Gastrocnemius medialis (tissue), 4 donors: ENCODE measurements around the gene BRCA2. TPM values are rescaled to one million over a fixed set of nuclear protein-coding genes. Genes with fewer than 3 reads are reported as not detected.

ENCODE experiments used
- ATAC-seq, 2 donors: fragments of 150-250 bp; one replicate each; pipeline ENCODE4 v1.9.1; 2016
- DNase-seq, 2 donors: peaks; one replicate each; pipeline ENCODE4 v3.0.0-alpha.2; 2019
- H3K27ac ChIP-seq, 4 donors: fragments of 200-600 bp; sonication (generic); 1 replicate in 1 of 4; 2 replicates in 3 of 4; pipeline ENCODE4 v1.5.1; 2016 to 2018; ENCODE audit warnings: mild to moderate bottlenecking in 2 of 4, moderate library complexity in 1 of 4
- H3K27me3 ChIP-seq, 3 donors: fragments of 200-600 bp; sonication (generic) in 2 of 3; 1 replicate in 1 of 3; 2 replicates in 2 of 3; pipeline versions ENCODE4 v1.5.1 to v1.6.0; 2016 to 2019; ENCODE audit warnings: mild to moderate bottlenecking in 1 of 3, moderate library complexity in 1 of 3
- H3K36me3 ChIP-seq, 2 donors: fragments of 200-600 bp; sonication (generic) in 1 of 2; one replicate each; pipeline ENCODE4 v1.5.1; 2017 to 2018
- H3K4me1 ChIP-seq, 2 donors: fragments of 200-600 bp; sonication (generic) in 1 of 2; one replicate each; pipeline ENCODE4 v1.5.1; 2016 to 2017; ENCODE audit warnings: mild to moderate bottlenecking in 2 of 2
- H3K4me3 ChIP-seq, 4 donors: fragments of 200-600 bp; sonication (generic) in 3 of 4; 1 replicate in 1 of 4; 2 replicates in 3 of 4; pipeline ENCODE4 v1.5.1; 2016 to 2019; ENCODE audit warnings: mild to moderate bottlenecking in 2 of 4
- H3K9me3 ChIP-seq, 3 donors: fragments of 200-600 bp; sonication (generic) in 2 of 3; 1 replicate in 1 of 3; 2 replicates in 2 of 3; pipeline ENCODE4 v1.5.1; 2016 to 2019
- CTCF ChIP-seq, 5 experiments: fragments of 450-650 bp in 3 of 5; fragments of 200-600 bp in 2 of 5; sonication (generic) in 2 of 5; IDR thresholded peaks in 4 of 5; conservative IDR thresholded peaks in 1 of 5; 1 replicate in 4 of 5; 2 replicates in 1 of 5; pipeline ENCODE4 v1.5.1; 2016 to 2019; ENCODE audit warnings: antibody characterized with exemption in 5 of 5, mild to moderate bottlenecking in 3 of 5, moderate library complexity in 3 of 5
- POLR2A ChIP-seq, 2 donors: fragments of 450-650 bp; IDR thresholded peaks; one replicate each; pipeline ENCODE4 v1.6.1; 2017; ENCODE audit warnings: antibody characterized with exemption in 2 of 2, mild to moderate bottlenecking in 2 of 2, moderate library complexity in 2 of 2
- in situ Hi-C, 4 donors: fragments of 200-750 bp; cut with MboI; loops; one replicate each; pipeline versions ENCODE4 v1.15.0 to v1.8.0; 2017; ENCODE audit warnings: low sequenced_read_pairs in 4 of 4
- intact Hi-C: fragments of 100-400 bp; cut with DNase I; formaldehyde crosslinking; loops from one replicate; pipeline ENCODE4 v1.15.1; 2023; ENCODE audit warnings: low total_unique reads
- total RNA-seq, 4 donors: library from RNA; depleted of rRNA; stranded (reverse); fragments of >200 nt; gene quantifications; one replicate each; pipeline versions ENCODE4 v1.1.0 to v1.2.3, GENCODE V29; 2016

The BRCA2 gene
- total RNA-seq, 4 donors from 2014 or later = 0.02 to 0.20 (median 0.12) TPM

- H3K36me3 ChIP-seq = no peaks in the 10 kb centered on the region
- no peak for TF ChIP-seq CTCF (IDR thresholded peaks at IDR 0.05 in 4 of 5, conservative IDR thresholded peaks at IDR 0.05 in 1 of 5)
- TF ChIP-seq POLR2A (IDR thresholded peaks at IDR 0.05) = no peak
- no peaks in the 10 kb centered on the region for H3K9me3 ChIP-seq
- no peak for DNase-seq
- H3K4me3 ChIP-seq = no peak overlapping the region
- in situ Hi-C loops = loop anchor here in 1 of 4 donors (25.0 kb wide), 2 partner anchors 308 to 408 kb away; no protein-coding TSS in a partner anchor
- no peak overlapping the region for H3K27ac ChIP-seq
- no peak for ATAC-seq
- no peaks in the 10 kb centered on the region for H3K27me3 ChIP-seq
- intact Hi-C loops = no loop called here
- peaks cover 0 to 3% of the 10 kb centered on the region in 2 donors for H3K4me1 ChIP-seq
These were observed 5.2 kb downstream of the BRCA2 start for GRCh38 chr13:32320528-32320927.

GRCh38 chr13:32323912-32324311, 8.6 kb downstream of the BRCA2 start:
- DNase-seq (no peak), ATAC-seq (no peak)
- H3K27ac ChIP-seq = no peak overlapping the region
- in situ Hi-C loops = loop anchor here in 1 of 4 donors (25.0 kb wide), 2 partner anchors 312 to 412 kb away; no protein-coding TSS in a partner anchor
- no peaks in the 10 kb centered on the region for H3K27me3 ChIP-seq
- no peaks in the 10 kb centered on the region for H3K4me1 ChIP-seq
- TF ChIP-seq POLR2A (IDR thresholded peaks at IDR 0.05) = no peak
- no peak for TF ChIP-seq CTCF (IDR thresholded peaks at IDR 0.05 in 4 of 5, conservative IDR thresholded peaks at IDR 0.05 in 1 of 5)
- H3K36me3 ChIP-seq = no peaks in the 10 kb centered on the region
- H3K4me3 ChIP-seq = no peak overlapping the region
- no peaks in the 10 kb centered on the region for H3K9me3 ChIP-seq
- intact Hi-C loops = no loop called here

GRCh38 chr13:32330441-32330840, 15.1 kb downstream of the BRCA2 start:
- DNase-seq (no peak), ATAC-seq (no peak)
- in situ Hi-C loops = no loop called here
- H3K27ac ChIP-seq = no peak overlapping the region
- H3K9me3 ChIP-seq = no peaks in the 10 kb centered on the region
- TF ChIP-seq CTCF (IDR thresholded peaks at IDR 0.05 in 4 of 5, conservative IDR thresholded peaks at IDR 0.05 in 1 of 5) (no peak), POLR2A (IDR thresholded peaks at IDR 0.05) (no peak)
- no peak overlapping the region for H3K4me3 ChIP-seq
- no peaks in the 10 kb centered on the region for H3K27me3 ChIP-seq
- no peaks in the 10 kb centered on the region for H3K36me3 ChIP-seq
- no peaks in the 10 kb centered on the region for H3K4me1 ChIP-seq
- intact Hi-C loops = no loop called here

DNA sequence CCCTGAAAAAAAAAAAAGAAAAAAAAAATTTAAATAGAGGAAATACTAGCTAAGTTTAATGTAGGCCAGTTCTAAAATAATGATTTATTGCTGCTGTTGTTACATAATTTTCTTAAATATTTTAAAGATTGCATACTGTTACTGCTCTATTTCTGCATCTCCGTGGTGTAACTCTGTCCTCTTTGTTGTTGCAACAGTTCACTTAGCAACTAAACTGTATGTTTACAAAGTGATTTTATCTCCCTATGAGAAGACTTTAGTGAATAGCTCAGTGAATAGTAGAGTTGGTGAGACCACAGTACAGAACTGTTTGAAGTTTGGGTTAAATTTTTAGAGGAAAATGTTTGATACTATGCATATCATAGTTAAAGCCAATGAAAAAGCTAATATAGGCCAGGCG, 19.4 kb downstream of the BRCA2 start:
- intact Hi-C loops = no loop called here
- TF ChIP-seq CTCF (IDR thresholded peaks at IDR 0.05 in 4 of 5, conservative IDR thresholded peaks at IDR 0.05 in 1 of 5) (no peak), POLR2A (IDR thresholded peaks at IDR 0.05) (no peak)
- no peaks in the 10 kb centered on the region for H3K4me1 ChIP-seq
- in situ Hi-C loops = no loop called here
- ATAC-seq (no peak), DNase-seq (no peak)
- no peak overlapping the region for H3K4me3 ChIP-seq
- H3K27me3 ChIP-seq = no peaks in the 10 kb centered on the region
- no peak overlapping the region for H3K27ac ChIP-seq
- no peaks in the 10 kb centered on the region for H3K36me3 ChIP-seq
- H3K9me3 ChIP-seq = no peaks in the 10 kb centered on the region

GRCh38 chr13:32340914-32341313, 25.6 kb downstream of the BRCA2 start:
- intact Hi-C loops = no loop called here
- Histone ChIP-seq H3K27me3 (no peaks in the 10 kb centered on the region), H3K9me3 (no peaks in the 10 kb centered on the region), H3K27ac (no peak overlapping the region), H3K36me3 (no peaks in the 10 kb centered on the region), H3K4me1 (no peaks in the 10 kb centered on the region), H3K4me3 (no peak overlapping the region)
- ATAC-seq (no peak), DNase-seq (no peak)
- in situ Hi-C loops = no loop called here
- TF ChIP-seq CTCF (IDR thresholded peaks at IDR 0.05 in 4 of 5, conservative IDR thresholded peaks at IDR 0.05 in 1 of 5) = no peak
- no peak for TF ChIP-seq POLR2A (IDR thresholded peaks at IDR 0.05)
